Caki2 (cell line): ENCODE data around the gene PPIF. TPM values are rescaled to one million over a fixed set of nuclear protein-coding genes. Genes with fewer than 3 reads are reported as not detected.

Experiments
- DNase-seq: peaks from one replicate; pipeline ENCODE4 v3.0.0-alpha.2; 2015; ENCODE audit warnings: low read depth
- in situ Hi-C: cut with HindIII; loops from 2 replicates; pipeline ENCODE4 v1.10.0; 2016; ENCODE audit warnings: low sequenced_read_pairs, low pct_unique_long_range_greater_than_20kb, mixed read lengths
- total RNA-seq: library from RNA; depleted of rRNA; stranded (reverse); fragments of >200 nt; shearing (Covaris generic); gene quantifications from 2 replicates; pipeline ENCODE4 v1.2.3, GENCODE V29; 2014; ENCODE audit warnings: low replicate concordance

Gene PPIF
- total RNA-seq, 1 experiment from 2014 or later, result 124 TPM

- in situ Hi-C loops, result no loop called here
- DNase-seq, result peak; percentile 41
Observed at GRCh38 chr10:79311581-79312407, 35.5 kb upstream of the PPIF start.

DNA sequence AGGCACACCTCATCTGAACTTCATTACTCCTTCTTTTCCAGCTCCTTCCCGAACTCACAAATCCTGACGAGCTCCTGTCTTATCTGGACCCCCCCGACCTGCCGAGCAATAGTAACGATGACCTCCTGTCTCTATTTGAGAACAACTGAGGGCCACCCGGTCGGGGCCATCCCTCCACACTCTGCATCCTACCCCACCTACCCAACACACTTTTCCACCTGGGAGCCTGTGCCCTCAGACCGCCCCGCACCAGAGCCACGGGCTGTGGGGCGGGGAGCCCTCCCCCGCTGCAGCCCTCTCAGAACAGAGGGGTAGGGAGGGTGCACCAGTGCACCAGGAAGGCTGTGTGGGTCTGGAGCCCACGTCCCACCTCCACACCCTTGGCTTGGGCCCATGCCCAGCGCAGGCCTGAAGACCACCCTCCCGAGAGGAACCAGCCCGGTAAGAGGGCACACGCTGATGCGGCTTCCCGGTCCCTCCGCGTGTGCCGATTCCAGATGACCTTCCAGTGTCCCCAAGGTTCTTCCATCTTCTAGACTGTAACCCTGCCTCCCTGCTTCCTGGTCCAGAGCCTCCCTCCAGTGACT is 34.6 kb upstream of the PPIF start:
- in situ Hi-C loops, result no loop called here
- no peak for DNase-seq

DNA sequence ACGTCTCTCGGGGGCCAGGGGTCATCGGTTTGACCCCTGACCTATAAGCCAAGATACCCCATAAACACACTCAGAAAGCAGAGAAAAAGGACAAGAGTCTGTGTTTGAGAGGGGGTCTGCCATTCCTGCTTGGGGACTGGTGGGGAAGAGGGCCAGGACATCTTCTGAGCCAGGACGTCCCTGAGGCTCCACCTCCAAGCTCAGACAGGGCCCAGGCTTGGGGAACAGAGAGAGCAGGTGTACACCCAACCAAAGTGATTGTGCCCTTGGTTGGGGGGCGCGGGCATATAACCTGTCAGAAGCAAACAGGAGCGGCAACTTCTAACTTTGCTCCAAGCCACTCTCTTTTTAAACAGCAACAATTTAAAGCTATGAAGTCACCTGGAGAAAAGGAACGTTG is 33.9 kb upstream of the PPIF start:
- no peak for DNase-seq
- in situ Hi-C loops, result no loop called here

GRCh38 chr10:79313911-79314439 is 33.3 kb upstream of the PPIF start:
- in situ Hi-C loops, result no loop called here

GRCh38 chr10:79314761-79315601 is 32.3 kb upstream of the PPIF start:
- DNase-seq, result no peak
- in situ Hi-C loops, result no loop called here

More at GRCh38 chr10:79313911-79314439, 33.3 kb upstream of the PPIF start:
- no peak for DNase-seq

DNA sequence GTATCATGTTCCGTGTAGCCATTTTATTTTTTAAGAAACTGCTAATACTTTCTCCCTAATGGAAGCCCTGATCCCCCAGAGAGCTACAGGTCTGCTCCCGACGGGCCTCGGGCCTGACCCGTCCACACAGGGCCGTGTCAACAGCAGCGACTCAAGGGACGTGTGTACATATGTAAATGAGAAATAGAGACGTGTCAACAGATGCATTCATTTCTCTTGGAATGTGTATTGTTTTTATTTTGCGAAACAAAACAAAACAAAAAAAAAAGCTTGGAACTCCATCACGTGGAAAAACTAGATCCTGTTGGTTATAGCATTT is 31.7 kb upstream of the PPIF start:
- in situ Hi-C loops, result no loop called here
- no peak for DNase-seq

- in situ Hi-C loops, result no loop called here
- no peak for DNase-seq
Observed at GRCh38 chr10:79316671-79317431, 30.4 kb upstream of the PPIF start.

- no peak for DNase-seq
- in situ Hi-C loops, result no loop called here
Observed at GRCh38 chr10:79318369-79318768, 28.9 kb upstream of the PPIF start.

- no peak for DNase-seq
- in situ Hi-C loops, result no loop called here
Observed at GRCh38 chr10:79319115-79319771, 28.0 kb upstream of the PPIF start.

GRCh38 chr10:79320316-79320715 is 27.0 kb upstream of the PPIF start:
- DNase-seq, result no peak
- in situ Hi-C loops, result no loop called here

GRCh38 chr10:79320820-79321493 is 26.3 kb upstream of the PPIF start:
- in situ Hi-C loops, result no loop called here
- peak; percentile 83 for DNase-seq

- in situ Hi-C loops, result no loop called here
- DNase-seq, result no peak
Observed at GRCh38 chr10:79321494-79321882, 25.8 kb upstream of the PPIF start.

- in situ Hi-C loops, result no loop called here
- DNase-seq, result no peak
Observed at GRCh38 chr10:79321951-79322350, 25.3 kb upstream of the PPIF start.

GRCh38 chr10:79322616-79323543 is 24.4 kb upstream of the PPIF start:
- in situ Hi-C loops, result no loop called here
- DNase-seq, result no peak

DNA sequence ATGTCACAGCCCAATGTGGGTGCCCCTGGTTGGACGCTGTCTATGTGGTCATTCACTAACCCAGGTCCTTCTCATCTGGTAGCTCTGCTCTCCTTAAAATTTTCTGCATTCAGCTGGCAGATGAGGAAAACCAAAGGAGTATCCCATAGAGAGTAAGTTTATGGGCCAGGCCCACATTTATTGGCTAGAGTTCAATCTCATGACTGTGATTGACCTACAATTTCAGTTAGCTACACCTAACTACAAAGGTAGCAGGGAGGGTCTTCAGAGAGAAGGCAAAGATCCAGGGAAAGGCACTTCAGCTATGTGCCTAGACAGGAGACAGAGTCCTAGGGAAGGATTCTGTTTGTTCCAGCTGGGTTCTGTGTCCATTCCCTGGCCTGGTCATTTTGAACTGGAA is 23.7 kb upstream of the PPIF start:
- in situ Hi-C loops, result no loop called here
- DNase-seq, result no peak

DNA sequence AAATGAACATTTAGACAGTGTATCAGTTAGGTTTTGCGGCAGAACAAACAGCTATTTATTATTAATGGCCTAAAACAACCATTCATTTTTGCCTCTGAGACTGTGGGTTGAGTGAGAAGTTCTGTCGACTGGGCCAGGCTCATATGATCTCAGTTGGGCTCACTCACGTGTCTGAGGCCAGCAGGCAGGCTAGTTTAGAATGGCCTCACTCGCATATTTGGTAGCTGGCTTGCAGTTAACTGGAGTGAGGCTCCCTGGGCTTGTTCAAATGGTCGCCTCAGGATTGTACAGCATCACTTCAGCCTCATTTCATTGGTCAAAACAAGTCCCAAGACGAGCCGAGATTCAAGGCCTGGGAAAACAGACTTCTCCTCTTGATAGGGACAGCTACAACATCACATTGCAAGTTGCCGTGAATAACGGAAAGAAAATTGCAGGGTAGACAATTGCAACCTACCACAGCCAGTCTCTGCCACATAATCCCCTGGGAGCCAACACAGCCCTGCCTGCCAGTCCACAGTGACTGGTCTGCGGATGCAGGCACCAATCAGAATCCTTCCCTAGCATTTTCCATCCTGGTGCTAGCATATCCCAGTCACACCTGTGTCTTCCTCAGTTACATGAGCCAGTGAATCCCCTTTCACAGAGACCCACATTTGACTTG is 23.1 kb upstream of the PPIF start:
- in situ Hi-C loops, result no loop called here
- DNase-seq, result no peak
